AG08396 (cell line): ENCODE measurements around the gene DLL1.
"Not testable (repeated sequence)": the region's sequence is repeated elsewhere in the genome, so short reads cannot be mapped to it uniquely, and the experiment has no call there.

Experiments
- DNase-seq: peaks from one replicate; pipeline ENCODE4 v3.0.0; 2012; ENCODE audit warnings: low spot score, mixed read lengths

Gene DLL1

DNA sequence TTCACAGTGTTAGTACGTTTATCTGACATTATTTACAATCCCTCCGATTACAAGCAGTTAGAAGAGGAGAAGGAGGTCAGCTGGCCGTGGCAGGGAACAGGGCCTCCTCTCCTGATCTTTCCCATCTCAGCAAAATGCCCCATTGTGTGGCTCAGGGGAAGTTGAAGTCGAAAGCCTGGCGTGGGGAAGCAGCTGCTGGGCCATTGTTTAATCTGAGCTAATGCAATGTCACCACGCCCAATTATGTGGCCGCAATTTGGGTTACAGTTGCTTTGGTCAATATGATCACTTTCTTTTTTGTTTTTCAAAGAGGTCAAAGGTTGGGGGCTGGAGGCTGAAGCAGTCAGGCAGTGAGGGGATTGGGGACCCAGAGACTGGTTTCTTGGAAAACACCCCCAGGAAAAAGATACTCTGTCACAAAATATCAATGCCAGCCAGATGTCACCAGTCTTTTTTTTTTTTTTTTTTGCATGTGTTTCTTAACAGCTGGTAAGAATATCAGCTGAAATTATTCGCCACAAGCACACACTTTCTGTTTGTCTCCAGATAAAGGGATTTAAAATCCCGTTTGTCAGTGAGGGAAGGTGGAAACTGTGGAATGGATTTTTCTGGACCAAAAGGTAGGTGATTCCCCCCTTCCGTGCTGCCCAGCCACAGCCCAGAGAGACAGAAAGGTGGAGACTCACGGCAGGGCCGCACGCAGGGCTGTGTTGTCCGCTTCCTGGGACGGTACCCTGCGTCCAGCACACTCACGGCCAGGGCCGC, 24.6 kb downstream of the DLL1 start:
- no peak for DNase-seq

- no peak for DNase-seq
Observed at GRCh38 chr6:170265655-170266054, 25.2 kb downstream of the DLL1 start.

GRCh38 chr6:170264644-170265043, 26.2 kb downstream of the DLL1 start:
- DNase-seq = not testable (repeated sequence)

DNA sequence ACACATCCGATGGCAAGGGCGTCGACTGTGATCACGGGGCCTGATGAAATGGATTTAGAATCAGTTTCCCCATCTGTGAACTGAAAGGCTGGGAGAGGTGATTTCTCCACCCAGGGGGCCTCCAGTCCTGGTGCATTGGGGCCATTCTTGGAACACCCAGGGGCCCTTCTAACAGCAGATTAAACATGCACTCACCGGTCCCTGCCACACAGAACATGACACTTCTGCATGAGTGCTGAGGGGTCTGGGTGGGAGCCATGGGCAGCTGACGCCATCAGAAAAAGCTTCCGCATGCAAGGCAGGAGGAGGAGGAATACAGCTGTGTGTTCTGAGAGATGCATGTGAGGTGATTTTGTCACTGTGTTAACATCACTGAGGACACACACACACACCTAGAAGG, 26.8 kb downstream of the DLL1 start:
- DNase-seq = no peak

DNA sequence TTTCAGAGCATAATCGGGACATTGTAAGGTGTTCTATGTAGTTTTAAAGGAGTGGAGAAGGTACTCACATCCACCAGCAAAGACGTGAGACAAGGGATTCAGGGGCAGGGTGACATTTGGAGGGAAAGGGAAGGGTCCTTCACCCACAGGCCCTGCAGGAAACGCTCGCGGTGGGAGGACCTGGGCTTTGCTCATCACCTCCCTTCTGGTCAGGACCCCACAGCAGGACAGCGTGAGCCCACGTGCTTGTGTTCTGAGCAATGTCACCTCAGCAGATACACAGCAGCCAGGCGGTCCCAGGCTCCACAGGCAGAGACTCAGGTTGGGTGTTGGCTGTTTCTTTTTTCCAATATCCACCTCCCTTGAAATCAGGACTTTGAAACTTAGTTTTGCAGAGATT, 27.5 kb downstream of the DLL1 start:
- DNase-seq = no peak

DNA sequence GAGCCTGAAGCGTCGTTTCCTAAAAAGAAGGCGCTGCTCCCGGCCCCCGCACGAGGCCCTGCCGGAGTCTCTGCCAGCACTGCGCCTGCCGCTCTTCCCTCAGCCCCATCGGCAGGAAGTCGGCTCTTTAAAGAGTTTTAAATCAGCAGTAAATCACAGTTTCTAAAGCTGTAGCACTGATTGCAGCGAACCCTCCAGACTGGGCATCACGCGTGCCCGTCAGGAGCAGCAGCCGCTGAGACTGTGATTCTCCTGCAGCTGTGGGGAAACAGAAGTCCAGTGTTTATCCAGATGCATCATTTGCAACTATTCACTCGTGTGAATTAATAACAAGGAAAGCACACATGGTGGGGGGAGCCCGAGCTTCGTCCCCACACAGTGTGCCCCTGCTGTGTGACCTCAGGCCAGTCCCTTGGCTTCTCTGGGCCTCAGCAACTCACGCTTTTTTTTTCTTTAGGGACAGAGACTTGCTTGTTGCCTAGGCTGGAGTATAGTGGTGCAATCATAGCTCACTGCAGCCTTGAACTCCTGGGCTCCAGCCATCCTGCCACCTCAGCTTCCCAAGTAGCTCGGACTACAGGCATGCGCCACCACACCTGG, 28.3 kb downstream of the DLL1 start:
- DNase-seq = no peak

DNA sequence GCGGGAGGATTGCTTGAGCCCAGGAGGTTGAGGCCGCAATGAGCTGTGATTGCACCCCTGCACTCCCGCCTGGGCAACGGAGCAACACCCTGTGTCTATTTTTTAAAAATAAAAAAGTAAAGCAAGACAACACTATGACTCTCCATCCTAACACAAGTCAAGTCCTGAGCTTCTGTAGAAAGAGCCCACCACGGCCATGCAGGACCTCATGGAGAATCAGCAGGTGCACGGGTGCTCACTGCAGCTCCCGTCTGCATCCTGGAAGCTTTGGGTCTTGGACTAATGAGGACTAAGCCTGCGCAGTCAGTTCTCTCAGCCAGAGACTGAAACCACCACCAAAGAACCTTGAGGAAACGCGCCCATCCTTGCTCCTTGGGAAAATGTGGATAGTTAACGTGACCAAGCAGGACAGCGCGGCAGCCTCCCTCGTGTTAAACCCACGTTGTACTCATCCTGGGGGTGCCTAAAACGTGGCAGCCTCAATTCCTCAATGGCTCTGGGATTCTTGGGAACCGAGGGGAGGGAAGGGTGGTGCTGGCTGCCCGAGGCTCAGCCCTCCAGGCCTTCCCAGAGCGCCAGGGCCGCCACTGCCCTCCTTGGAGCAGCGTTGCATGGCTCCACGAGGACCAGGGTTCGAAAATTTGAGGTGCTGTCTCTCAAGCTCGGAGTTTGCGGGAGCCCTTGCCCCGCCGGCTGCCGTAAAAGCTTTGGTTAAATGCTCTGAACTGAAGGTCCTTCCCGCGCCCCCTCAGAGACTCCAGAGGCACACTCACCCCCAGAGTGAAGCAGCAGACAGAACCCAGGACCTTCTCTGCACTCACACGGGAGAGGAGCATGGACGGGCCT, 29.0 kb downstream of the DLL1 start:
- no peak for DNase-seq

GRCh38 chr6:170260686-170261085, 30.2 kb downstream of the DLL1 start:
- no peak for DNase-seq

- no peak for DNase-seq
Observed at GRCh38 chr6:170259278-170259677, 31.6 kb downstream of the DLL1 start.

DNA sequence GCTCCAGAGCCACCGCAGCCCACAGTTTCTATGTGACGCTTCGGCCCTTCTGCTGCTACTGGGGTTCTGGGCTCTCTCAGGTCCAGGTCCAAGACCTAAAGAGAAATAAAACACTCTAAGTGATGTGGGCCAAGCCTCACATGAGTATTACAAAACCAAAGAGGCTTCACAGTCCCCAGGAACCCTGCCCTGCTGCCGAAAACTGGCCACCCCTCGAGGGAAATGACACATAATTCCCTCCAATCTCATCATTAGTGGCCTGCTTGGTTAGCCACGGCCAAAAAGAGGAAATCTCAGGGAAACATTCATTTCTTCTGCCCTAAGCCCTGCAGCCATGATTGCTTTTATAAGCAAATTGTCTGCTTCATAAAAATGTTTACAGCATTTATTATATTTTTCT, 32.5 kb downstream of the DLL1 start:
- DNase-seq = no peak

GRCh38 chr6:170257376-170257775, 33.5 kb downstream of the DLL1 start:
- no peak for DNase-seq

GRCh38 chr6:170256641-170257040, 34.2 kb downstream of the DLL1 start:
- no peak for DNase-seq

DNA sequence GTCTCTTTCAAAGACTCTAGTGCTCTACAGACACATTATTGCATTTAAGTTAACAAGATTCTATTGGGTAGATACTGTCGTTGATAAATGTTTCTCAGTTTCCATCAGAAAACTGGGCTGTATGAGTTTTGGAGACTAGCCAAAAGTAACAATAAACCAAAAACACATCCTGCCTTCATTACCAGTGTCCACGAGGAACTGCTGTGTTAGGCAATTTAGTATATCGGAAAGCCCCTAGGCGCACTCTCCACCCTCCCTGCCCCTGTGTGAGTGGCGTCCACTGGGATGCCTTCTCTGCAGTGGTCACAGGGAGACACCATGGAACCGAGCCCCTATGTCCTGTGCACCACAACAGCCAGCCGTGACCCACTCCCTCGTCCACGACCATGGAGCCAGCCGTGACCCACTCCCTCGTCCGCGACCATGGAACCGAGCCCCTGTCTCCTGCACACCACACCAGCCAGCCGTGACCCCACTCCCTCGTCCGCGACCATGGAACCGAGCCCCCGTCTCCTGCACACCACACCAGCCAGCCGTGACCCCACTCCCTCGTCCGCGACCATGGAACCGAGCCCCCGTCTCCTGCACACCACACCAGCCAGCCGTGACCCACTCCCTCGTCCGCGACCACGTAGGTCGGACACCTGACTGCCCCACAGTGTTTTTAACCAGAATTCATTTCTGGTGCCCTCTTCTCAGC, 35.3 kb downstream of the DLL1 start:
- no peak for DNase-seq

- no peak for DNase-seq
Observed at GRCh38 chr6:170254315-170255213, 36.3 kb downstream of the DLL1 start.

DNA sequence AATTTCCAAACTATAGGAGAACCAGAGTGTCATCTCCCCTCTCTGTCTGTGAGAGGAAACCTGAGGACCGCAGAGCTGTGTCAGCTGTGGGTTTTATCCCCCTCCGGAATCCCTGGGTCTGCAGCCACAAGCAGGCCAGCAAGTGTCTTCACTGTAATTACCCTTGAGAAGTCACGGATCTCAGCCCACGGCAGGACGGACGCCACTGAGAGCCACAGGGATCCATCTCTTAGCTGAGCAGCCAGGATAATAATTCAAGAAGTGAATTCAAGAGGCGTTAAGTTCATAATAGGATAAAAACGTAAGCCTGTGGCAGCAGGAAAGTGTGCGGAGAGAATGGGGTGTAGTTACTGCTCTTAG, 37.0 kb downstream of the DLL1 start:
- DNase-seq = no peak

DNA sequence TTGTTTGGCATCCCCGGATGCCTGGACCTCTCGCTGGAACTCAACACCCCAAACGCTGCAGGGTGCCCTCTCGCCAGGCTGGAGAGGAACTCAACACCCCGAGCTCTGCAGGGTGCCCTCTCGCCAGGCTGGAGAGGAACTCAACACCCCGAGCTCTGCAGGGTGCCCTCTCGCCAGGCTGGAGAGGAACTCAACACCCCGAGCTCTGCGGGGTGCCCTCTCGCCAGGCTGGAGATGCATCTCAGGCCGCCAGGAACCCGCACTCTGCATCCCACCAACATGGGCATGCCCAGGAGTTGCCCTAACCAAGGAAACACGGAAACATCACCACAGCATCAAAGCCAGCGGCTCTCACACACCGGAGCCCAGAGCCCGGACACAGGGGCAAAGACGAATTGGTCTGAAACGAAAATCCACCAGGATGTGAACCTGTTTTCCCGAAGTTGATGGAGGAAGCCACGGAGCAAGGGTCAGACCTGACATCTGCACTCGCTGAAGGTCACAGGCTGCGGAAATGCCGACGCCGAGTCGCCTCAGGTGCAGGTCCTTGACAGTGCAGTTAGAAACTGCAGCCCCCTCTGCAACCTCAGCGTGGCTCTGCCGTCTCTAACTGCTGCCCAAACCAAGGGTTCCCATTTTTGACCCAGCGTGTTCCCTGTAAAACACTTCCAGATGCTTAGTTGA, 37.5 kb downstream of the DLL1 start:
- no peak for DNase-seq

DNA sequence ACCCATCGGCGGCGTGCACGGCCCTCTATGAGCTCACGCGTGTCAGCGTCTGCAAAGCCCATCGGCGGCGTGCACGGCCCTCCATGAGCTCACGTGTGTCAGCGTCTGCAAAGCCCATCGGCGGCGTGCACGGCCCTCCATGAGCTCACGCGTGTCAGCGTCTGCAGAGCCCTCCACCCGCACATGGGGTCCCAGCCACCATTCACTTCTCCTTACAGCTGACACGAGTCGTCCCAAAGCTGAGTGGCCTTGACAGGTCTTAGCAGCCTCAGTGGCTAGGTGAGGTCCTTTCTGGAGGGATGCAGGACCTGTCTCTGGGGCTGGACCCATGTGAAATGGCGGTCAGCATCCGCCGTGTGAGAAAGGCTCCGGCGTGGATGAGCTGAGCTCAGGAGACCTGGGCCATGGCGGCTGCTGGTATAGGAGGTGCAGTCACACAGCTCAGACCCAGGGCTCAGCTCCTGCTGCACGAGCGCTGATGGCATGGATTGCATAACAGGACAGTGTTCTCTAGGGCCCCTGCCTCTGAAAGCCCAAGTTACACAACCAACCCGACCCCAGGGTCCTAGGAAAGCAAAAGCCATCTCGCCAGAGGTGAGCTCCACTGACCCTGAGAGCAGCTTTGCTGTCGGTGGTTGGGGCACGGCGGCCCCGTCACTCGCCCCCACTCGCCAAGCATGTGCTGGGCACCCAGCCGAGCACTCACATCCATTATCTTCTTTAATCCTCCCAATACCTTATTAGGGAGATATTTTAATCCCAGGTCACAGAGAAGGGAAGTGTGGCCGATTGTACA, 38.9 kb downstream of the DLL1 start:
- no peak for DNase-seq

GRCh38 chr6:170250981-170251775, 39.7 kb downstream of the DLL1 start:
- DNase-seq = no peak

- DNase-seq = no peak
Observed at GRCh38 chr6:170250455-170250854, 40.4 kb downstream of the DLL1 start.
